Parathyroid adenoma (tissue), 2 donors: Measurements from ENCODE around the gene ARHGAP10.

Experiments used
- H2AFZ ChIP-seq: fragments of 300-600 bp; sonication (generic); one replicate; pipeline ENCODE4 v1.7.0; 2017; ENCODE audit warnings: antibody characterized with exemption, mild to moderate bottlenecking
- H3K27ac ChIP-seq: fragments of 300-600 bp; sonication (generic); one replicate; pipeline ENCODE4 v1.7.0; 2017
- H3K27me3 ChIP-seq: fragments of 300-600 bp; sonication (generic); one replicate; pipeline ENCODE4 v1.7.0; 2017; ENCODE audit warnings: low read length; ENCODE audit not compliant: control insufficient read depth, insufficient read depth
- H3K36me3 ChIP-seq: fragments of 300-600 bp; sonication (generic); one replicate; pipeline ENCODE4 v1.7.0; 2017; ENCODE audit warnings: low read length; ENCODE audit not compliant: control insufficient read depth, insufficient read depth
- H3K4me1 ChIP-seq: fragments of 300-600 bp; sonication (generic); one replicate; pipeline ENCODE4 v1.7.0; 2017; ENCODE audit warnings: control low read depth
- H3K4me2 ChIP-seq: fragments of 300-600 bp; sonication (generic); one replicate; pipeline ENCODE4 v1.7.0; 2017; ENCODE audit warnings: low read length
- H3K4me3 ChIP-seq: fragments of 300-600 bp; sonication (generic); one replicate; pipeline ENCODE4 v1.7.0; 2017; ENCODE audit warnings: low read depth, low read length
- H3K79me2 ChIP-seq: fragments of 300-600 bp; sonication (generic); one replicate; pipeline ENCODE4 v1.7.0; 2017; ENCODE audit warnings: control low read depth
- H3K9ac ChIP-seq: fragments of 300-600 bp; sonication (generic); one replicate; pipeline ENCODE4 v1.7.0; 2017; ENCODE audit warnings: mild to moderate bottlenecking
- H3K9me3 ChIP-seq: fragments of 300-600 bp; sonication (generic); one replicate; pipeline ENCODE4 v1.7.0; 2017; ENCODE audit warnings: low read length; ENCODE audit not compliant: control insufficient read depth
- TF ChIP-seq, protein P1 (sequence below): fragments of 300-600 bp; sonication (generic); IDR thresholded peaks from one replicate; pipeline ENCODE4 v1.7.0; 2017; ENCODE audit warnings: antibody characterized with exemption, mild to moderate bottlenecking
- donor health status: primary hyperparathyroidism.

Gene ARHGAP10

DNA sequence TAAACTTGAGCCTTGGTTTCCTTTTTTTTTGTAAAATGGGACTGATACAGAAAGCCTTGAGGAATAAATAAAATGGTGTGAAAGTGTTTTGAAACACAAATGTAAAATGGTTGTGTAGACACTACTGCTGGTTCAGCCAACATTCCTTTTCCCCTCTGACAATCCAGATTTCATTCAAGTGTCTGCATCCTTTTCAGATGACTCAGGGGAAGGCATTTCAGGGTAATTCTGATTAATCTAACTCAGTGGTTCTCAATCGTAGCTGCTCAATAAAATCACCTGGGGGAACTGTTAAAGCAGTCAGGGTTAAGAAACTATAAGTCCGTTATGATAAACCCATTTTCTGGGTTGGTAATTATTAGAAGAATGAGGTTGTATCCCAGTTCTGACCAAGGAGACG is 4.6 kb downstream of the ARHGAP10 start:
- Histone ChIP-seq H3K27ac (no peak overlapping the region), H3K27me3 (no peaks in the 10 kb centered on the region), H3K9ac (no peak overlapping the region), H2AFZ (no peak overlapping the region), H3K9me3 (no peaks in the 10 kb centered on the region), H3K79me2 (peaks cover 2% of the 10 kb centered on the region), H3K4me1 (no peaks in the 10 kb centered on the region), H3K4me3 (no peak overlapping the region), H3K4me2 (no peak overlapping the region), H3K36me3 (no peaks in the 10 kb centered on the region)
- TF ChIP-seq, protein P1, sequence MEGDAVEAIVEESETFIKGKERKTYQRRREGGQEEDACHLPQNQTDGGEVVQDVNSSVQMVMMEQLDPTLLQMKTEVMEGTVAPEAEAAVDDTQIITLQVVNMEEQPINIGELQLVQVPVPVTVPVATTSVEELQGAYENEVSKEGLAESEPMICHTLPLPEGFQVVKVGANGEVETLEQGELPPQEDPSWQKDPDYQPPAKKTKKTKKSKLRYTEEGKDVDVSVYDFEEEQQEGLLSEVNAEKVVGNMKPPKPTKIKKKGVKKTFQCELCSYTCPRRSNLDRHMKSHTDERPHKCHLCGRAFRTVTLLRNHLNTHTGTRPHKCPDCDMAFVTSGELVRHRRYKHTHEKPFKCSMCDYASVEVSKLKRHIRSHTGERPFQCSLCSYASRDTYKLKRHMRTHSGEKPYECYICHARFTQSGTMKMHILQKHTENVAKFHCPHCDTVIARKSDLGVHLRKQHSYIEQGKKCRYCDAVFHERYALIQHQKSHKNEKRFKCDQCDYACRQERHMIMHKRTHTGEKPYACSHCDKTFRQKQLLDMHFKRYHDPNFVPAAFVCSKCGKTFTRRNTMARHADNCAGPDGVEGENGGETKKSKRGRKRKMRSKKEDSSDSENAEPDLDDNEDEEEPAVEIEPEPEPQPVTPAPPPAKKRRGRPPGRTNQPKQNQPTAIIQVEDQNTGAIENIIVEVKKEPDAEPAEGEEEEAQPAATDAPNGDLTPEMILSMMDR: no peak

DNA sequence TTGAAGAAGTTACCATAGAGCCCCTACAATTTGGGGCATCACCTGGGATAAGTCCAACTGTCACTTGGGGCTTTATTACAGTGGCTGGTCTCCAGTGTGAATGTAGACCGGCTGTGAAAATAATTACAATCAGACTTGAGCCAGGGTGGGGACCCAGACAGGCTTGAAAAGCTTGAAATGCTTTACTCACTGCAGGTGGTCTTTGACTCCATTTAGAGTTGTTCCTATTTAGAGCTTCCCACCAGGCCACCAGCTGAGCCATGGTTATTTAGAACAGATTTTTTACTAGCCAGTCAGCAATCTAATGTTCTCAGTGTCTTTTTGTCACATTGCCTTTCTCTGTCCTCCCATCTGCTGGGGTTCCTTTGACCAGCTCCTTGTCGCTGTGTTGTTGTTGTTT is 5.7 kb downstream of the ARHGAP10 start:
- H3K9ac ChIP-seq: no peak overlapping the region
- H3K27ac ChIP-seq: no peak overlapping the region
- H3K79me2 ChIP-seq: peaks cover 2% of the 10 kb centered on the region
- no peak overlapping the region for H3K4me3 ChIP-seq
- TF ChIP-seq, protein P1: no peak
- no peaks in the 10 kb centered on the region for H3K4me1 ChIP-seq
- no peaks in the 10 kb centered on the region for H3K27me3 ChIP-seq
- no peaks in the 10 kb centered on the region for H3K9me3 ChIP-seq
- no peak overlapping the region for H3K4me2 ChIP-seq
- no peak overlapping the region for H2AFZ ChIP-seq
- no peaks in the 10 kb centered on the region for H3K36me3 ChIP-seq

DNA sequence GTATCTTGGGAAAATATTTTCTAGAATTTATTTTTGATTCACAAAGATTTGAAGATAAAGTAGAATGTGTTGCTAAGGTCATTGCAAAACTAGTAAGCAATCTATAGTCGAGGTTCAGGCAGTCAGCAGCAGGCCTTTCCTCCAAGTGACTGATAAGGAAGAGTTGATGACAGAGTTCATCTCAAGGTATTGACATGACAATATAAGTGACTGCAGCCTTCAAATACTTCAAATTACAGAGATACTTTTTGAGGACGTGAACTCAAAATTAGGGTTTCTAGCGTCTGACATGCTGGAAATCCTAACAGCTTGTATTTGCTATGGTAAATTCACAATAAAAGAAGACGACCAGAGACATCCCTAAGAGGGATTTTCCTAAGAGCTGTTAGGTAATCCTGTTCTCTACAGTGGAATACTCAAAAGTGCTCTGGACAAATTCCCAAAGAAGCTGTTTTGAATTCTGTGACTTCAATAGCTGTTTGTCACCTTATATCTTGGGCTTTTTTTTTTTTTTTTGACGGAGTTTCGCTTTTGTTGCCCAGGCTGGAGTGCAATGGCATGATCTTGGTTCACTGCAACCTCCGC is 7.4 kb downstream of the ARHGAP10 start:
- TF ChIP-seq, protein P1: no peak
- H3K27ac ChIP-seq: no peak overlapping the region
- no peaks in the 10 kb centered on the region for H3K27me3 ChIP-seq
- no peak overlapping the region for H3K4me3 ChIP-seq
- no peak overlapping the region for H3K4me2 ChIP-seq
- peaks cover 7% of the 10 kb centered on the region for H3K79me2 ChIP-seq
- no peaks in the 10 kb centered on the region for H3K4me1 ChIP-seq
- no peaks in the 10 kb centered on the region for H3K36me3 ChIP-seq
- H2AFZ ChIP-seq: no peak overlapping the region
- H3K9ac ChIP-seq: no peak overlapping the region
- no peaks in the 10 kb centered on the region for H3K9me3 ChIP-seq

DNA sequence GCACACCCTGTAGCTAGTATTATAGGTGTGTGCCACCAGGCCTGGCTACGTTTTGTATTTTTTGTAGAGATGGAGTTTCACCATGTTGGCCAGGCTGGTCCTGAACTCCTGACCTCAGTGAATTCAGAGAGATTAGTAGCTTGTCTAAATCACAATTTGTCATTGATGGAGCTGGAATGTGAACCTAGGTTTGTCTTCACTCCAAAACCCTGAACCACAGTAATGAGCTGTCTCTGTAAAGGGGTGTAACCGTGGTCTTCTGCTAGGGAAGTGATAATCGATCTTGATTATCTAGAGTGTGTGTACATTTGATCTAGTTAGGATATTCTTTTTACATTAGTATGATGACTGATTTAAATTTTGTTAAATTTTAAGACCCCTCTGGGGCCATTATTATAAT is 8.3 kb downstream of the ARHGAP10 start:
- TF ChIP-seq, protein P1: no peak
- Histone ChIP-seq H3K9ac (no peak overlapping the region), H3K27ac (no peak overlapping the region), H3K4me3 (no peak overlapping the region), H3K36me3 (no peaks in the 10 kb centered on the region), H3K79me2 (peaks cover 7% of the 10 kb centered on the region), H2AFZ (no peak overlapping the region), H3K4me2 (no peak overlapping the region), H3K9me3 (no peaks in the 10 kb centered on the region), H3K27me3 (no peaks in the 10 kb centered on the region), H3K4me1 (no peaks in the 10 kb centered on the region)

DNA sequence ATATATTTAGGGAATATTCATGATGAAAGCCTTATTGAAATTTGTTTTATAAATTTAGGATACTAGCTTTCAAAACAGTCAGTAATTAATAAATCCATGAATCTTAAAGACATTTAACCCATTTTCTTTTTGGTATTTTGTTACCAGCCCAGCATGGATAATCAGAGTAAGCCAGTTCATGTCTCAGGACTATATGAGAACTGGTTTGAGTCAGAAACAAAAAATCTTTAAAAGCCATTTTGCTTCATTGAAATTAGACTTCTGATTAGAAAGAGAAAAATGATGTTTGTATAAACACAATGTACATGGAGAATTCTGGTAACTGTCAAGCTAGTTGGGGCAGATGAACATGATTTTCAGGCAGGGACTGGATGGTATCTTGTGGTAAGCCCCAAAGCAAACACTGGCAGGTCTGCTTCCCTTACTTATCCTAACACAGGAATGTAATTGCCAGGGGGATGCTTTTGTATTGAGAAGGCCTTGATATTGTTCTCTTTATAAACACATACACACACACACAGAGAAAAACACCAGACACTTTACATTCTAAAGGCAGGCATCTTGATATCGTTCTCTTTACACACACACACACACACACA is 9.4 kb downstream of the ARHGAP10 start:
- H2AFZ ChIP-seq: no peak overlapping the region
- no peaks in the 10 kb centered on the region for H3K4me1 ChIP-seq
- no peak overlapping the region for H3K27ac ChIP-seq
- H3K27me3 ChIP-seq: no peaks in the 10 kb centered on the region
- H3K4me2 ChIP-seq: no peak overlapping the region
- TF ChIP-seq, protein P1: no peak
- H3K4me3 ChIP-seq: no peak overlapping the region
- peaks cover 7% of the 10 kb centered on the region for H3K79me2 ChIP-seq
- H3K36me3 ChIP-seq: no peaks in the 10 kb centered on the region
- H3K9ac ChIP-seq: no peak overlapping the region
- H3K9me3 ChIP-seq: no peaks in the 10 kb centered on the region
